ENCODE data around the gene H2AZ2.

The H2AZ2 gene

DNA sequence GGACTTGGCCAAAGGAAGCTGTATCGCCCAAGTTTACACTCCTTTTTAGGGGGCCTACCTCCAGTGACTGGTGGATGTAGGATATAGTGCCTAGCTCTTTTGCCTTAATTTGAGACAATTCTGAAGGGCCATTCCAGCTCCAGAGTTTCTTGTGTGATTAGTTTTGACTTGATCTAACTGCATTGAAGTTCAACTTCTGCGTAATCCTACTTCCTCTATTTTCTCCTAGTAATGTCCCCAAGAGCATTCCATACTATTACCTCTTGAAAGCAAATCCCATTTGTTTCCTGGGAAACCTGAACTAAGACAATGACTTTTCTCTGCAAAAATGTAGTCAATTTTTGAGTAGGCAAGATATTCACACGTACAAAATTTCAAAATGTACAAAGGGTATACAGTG lies 4.7 kb upstream of the H2AZ2 start:
- Histone ChIP-seq H2BK15ac (replicated peaks; ENCODE audit: low read depth) (no peak overlapping the region), H3K36me3 (ENCODE audit: control insufficient read depth, insufficient read depth, low read length) (no peaks in the 10 kb centered on the region), H3K4me3 (ENCODE audit: low read length) (no peak overlapping the region), H3K79me1 (ENCODE audit: low read length) (no peaks in the 10 kb centered on the region), H3K18ac (ENCODE audit: low read length) (no peak overlapping the region), H2BK5ac (ENCODE audit: low read length) (no peak overlapping the region), H3K23ac (ENCODE audit: low read length) (no peak overlapping the region), H3K4me1 (ENCODE audit: control insufficient read depth, low read depth, low read length) (no peaks in the 10 kb centered on the region), H4K8ac (ENCODE audit: low read depth, low read length) (no peak overlapping the region), H3K9ac (ENCODE audit: low read length) (no peak overlapping the region), H3K4ac (ENCODE audit: low read depth, low read length) (no peak overlapping the region), H3K4me2 (ENCODE audit: low read length) (no peak overlapping the region), H3K79me2 (ENCODE audit: control insufficient read depth, insufficient read depth, low read length) (no peaks in the 10 kb centered on the region), H2AK5ac (ENCODE audit: low read length) (no peak overlapping the region), H3K27ac (ENCODE audit: low read depth, low read length) (no peak overlapping the region), H2BK120ac (ENCODE audit: low read depth, low read length) (no peak overlapping the region), H3K56ac (ENCODE audit: low read length) (no peak overlapping the region), H3K27me3 (ENCODE audit: insufficient read depth, low read length, poor library complexity) (no peaks in the 10 kb centered on the region), H4K5ac (ENCODE audit: low read length) (no peak overlapping the region)
- WGBS (ENCODE audit: extremely low coverage, insufficient coverage, low lambda C conversion rate) = no CpG with 5 or more reads among the region's 3 CpGs
- DNase-seq = no peak

DNA sequence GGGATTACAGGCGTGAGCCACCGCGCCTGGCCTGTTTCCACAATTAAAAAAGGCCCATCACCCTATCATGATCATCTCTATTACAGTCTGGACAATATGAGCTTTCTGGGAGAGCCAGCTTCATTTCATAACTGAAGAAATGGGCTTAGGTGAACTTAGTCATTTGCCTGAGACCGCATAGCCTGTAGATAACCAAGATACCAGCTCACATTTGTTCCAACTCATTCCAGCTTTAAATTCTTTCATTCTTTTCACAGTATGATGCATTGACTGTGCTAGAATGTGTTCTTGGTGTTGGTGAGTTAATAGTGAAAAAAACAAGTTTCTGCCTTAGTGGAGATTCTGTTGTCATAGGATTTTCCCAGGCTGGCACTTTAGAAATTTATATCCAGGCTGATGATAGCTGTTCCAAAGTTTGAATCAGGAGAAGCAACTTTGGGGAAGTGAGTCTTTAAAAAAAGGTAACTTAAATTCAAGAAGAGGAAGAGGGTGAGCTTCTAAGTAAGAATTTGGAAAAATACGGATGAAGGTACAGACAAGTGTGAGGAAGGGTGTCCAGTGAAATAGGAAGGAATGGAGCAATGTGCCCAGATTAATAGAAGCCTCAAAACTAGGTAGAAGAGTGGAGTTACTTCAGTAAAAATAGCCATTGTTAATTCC lies 2.1 kb upstream of the H2AZ2 start:
- no peak overlapping the region for H3K4ac ChIP-seq (ENCODE audit: low read depth, low read length)
- H3K23ac ChIP-seq (ENCODE audit: low read length) = no peak overlapping the region
- H3K9ac ChIP-seq (ENCODE audit: low read length) = no peak overlapping the region
- H2BK5ac ChIP-seq (ENCODE audit: low read length) = no peak overlapping the region
- H2AK5ac ChIP-seq (ENCODE audit: low read length) = no peak overlapping the region
- no peaks in the 10 kb centered on the region for H3K27me3 ChIP-seq (ENCODE audit: insufficient read depth, low read length, poor library complexity)
- H3K36me3 ChIP-seq (ENCODE audit: control insufficient read depth, insufficient read depth, low read length) = no peaks in the 10 kb centered on the region
- DNase-seq = no peak
- no peak overlapping the region for H3K4me2 ChIP-seq (ENCODE audit: low read length)
- no peak overlapping the region for H2BK15ac ChIP-seq (replicated peaks; ENCODE audit: low read depth)
- no peak overlapping the region for H2BK120ac ChIP-seq (ENCODE audit: low read depth, low read length)
- WGBS (ENCODE audit: extremely low coverage, insufficient coverage, low lambda C conversion rate) = 100% methylated on average over 1 of the region's 5 CpGs
- peaks cover 20% of the 10 kb centered on the region for H3K79me2 ChIP-seq (ENCODE audit: control insufficient read depth, insufficient read depth, low read length)
- H3K4me3 ChIP-seq (ENCODE audit: low read length) = no peak overlapping the region
- no peak overlapping the region for H4K8ac ChIP-seq (ENCODE audit: low read depth, low read length)
- no peak overlapping the region for H4K5ac ChIP-seq (ENCODE audit: low read length)
- H3K79me1 ChIP-seq (ENCODE audit: low read length) = peaks cover 3% of the 10 kb centered on the region
- H3K27ac ChIP-seq (ENCODE audit: low read depth, low read length) = no peak overlapping the region
- no peaks in the 10 kb centered on the region for H3K4me1 ChIP-seq (ENCODE audit: control insufficient read depth, low read depth, low read length)
- H3K56ac ChIP-seq (ENCODE audit: low read length) = no peak overlapping the region
- H3K18ac ChIP-seq (ENCODE audit: low read length) = no peak overlapping the region

DNA sequence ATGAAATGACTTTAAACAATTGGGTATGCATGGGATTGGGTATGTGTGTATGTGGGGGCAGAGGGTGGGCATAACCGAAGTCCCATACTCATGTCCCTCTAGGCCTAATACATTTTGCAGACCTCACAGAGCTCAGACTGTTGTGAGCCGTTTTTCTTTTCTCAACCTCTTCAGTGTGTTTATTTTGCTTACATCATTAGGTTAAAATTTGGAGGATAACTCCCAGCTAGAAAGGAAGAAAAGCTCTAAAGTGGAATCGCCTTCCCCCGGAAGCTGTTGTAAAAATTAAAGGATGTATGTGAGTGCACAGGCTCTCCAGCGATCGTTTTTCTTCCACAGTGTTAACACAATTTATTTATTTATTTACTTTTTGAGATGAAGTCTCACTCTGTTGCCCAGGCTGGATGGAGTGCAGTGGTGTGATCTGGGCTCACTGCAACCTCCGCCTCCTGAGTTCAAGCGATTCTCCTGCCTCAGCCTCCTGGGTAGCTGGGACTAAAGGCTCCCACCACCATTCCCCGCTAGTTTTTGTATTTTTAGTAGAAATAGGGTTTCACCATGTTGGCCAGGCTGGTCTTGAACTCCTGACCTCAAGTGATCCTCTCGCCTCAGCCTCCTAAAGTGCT lies 1.5 kb upstream of the H2AZ2 start:
- peak overlapping the region; percentile 99 for H3K9ac ChIP-seq (ENCODE audit: low read length)
- no peak overlapping the region for H4K8ac ChIP-seq (ENCODE audit: low read depth, low read length)
- no CpG with 5 or more reads among the region's 10 CpGs for WGBS (ENCODE audit: extremely low coverage, insufficient coverage, low lambda C conversion rate)
- H3K27me3 ChIP-seq (ENCODE audit: insufficient read depth, low read length, poor library complexity) = no peaks in the 10 kb centered on the region
- H2BK5ac ChIP-seq (ENCODE audit: low read length) = no peak overlapping the region
- no peak overlapping the region for H4K5ac ChIP-seq (ENCODE audit: low read length)
- H3K4ac ChIP-seq (ENCODE audit: low read depth, low read length) = peak overlapping the region; percentile 78
- H3K36me3 ChIP-seq (ENCODE audit: control insufficient read depth, insufficient read depth, low read length) = no peaks in the 10 kb centered on the region
- H3K79me2 ChIP-seq (ENCODE audit: control insufficient read depth, insufficient read depth, low read length) = peaks cover 24% of the 10 kb centered on the region
- no peak overlapping the region for H3K18ac ChIP-seq (ENCODE audit: low read length)
- H3K4me1 ChIP-seq (ENCODE audit: control insufficient read depth, low read depth, low read length) = no peaks in the 10 kb centered on the region
- H3K79me1 ChIP-seq (ENCODE audit: low read length) = peaks cover 3% of the 10 kb centered on the region
- H2BK15ac ChIP-seq (replicated peaks; ENCODE audit: low read depth) = no peak overlapping the region
- no peak overlapping the region for H2BK120ac ChIP-seq (ENCODE audit: low read depth, low read length)
- no peak overlapping the region for H3K23ac ChIP-seq (ENCODE audit: low read length)
- H3K4me2 ChIP-seq (ENCODE audit: low read length) = peak overlapping the region; percentile 22
- DNase-seq = no peak
- H3K56ac ChIP-seq (ENCODE audit: low read length) = peak overlapping the region; percentile 99
- H3K27ac ChIP-seq (ENCODE audit: low read depth, low read length) = no peak overlapping the region
- H2AK5ac ChIP-seq (ENCODE audit: low read length) = no peak overlapping the region
- no peak overlapping the region for H3K4me3 ChIP-seq (ENCODE audit: low read length)

DNA sequence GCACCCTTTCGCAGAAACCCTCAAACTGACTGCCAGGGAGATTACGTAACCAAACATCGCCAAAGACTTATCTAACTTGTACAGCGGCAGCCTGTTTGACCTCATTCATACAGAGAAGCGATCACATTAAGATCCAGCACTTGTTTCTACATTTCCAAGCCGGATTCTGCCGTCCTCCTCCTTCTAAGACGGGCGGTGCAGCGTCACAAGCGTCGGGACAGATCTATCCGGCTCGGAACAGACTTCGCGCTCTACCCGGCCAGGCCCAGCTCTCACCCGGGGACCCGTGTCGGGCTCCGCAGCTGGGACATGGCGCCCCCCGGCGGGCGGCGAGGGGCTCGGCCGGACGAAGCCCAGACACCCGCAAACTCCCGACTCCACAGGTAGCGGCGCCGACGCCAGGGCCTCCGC lies 373 bp downstream of the H2AZ2 start:
- H3K56ac ChIP-seq (ENCODE audit: low read length) = peak overlapping the region; percentile 96
- peak; percentile 92 for DNase-seq
- peak overlapping the region; percentile 99 for H3K9ac ChIP-seq (ENCODE audit: low read length)
- no peak overlapping the region for H4K8ac ChIP-seq (ENCODE audit: low read depth, low read length)
- H4K5ac ChIP-seq (ENCODE audit: low read length) = no peak overlapping the region
- peaks cover 36% of the 10 kb centered on the region for H3K79me2 ChIP-seq (ENCODE audit: control insufficient read depth, insufficient read depth, low read length)
- H3K18ac ChIP-seq (ENCODE audit: low read length) = peak overlapping the region; percentile 95
- no peak overlapping the region for H2BK120ac ChIP-seq (ENCODE audit: low read depth, low read length)
- no peaks in the 10 kb centered on the region for H3K4me1 ChIP-seq (ENCODE audit: control insufficient read depth, low read depth, low read length)
- peak overlapping the region; percentile 95 for H3K4me3 ChIP-seq (ENCODE audit: low read length)
- H3K79me1 ChIP-seq (ENCODE audit: low read length) = peaks cover 3% of the 10 kb centered on the region
- no peaks in the 10 kb centered on the region for H3K36me3 ChIP-seq (ENCODE audit: control insufficient read depth, insufficient read depth, low read length)
- H3K4ac ChIP-seq (ENCODE audit: low read depth, low read length) = peak overlapping the region; percentile 94
- no CpG with 5 or more reads among the region's 36 CpGs for WGBS (ENCODE audit: extremely low coverage, insufficient coverage, low lambda C conversion rate)
- no peak overlapping the region for H3K23ac ChIP-seq (ENCODE audit: low read length)
- H3K27ac ChIP-seq (ENCODE audit: low read depth, low read length) = peak overlapping the region; percentile 94
- peak overlapping the region; percentile 75 for H3K4me2 ChIP-seq (ENCODE audit: low read length)
- no peak overlapping the region for H2BK5ac ChIP-seq (ENCODE audit: low read length)
- no peaks in the 10 kb centered on the region for H3K27me3 ChIP-seq (ENCODE audit: insufficient read depth, low read length, poor library complexity)
- H2BK15ac ChIP-seq (replicated peaks; ENCODE audit: low read depth) = no peak overlapping the region
- H2AK5ac ChIP-seq (ENCODE audit: low read length) = no peak overlapping the region

DNA sequence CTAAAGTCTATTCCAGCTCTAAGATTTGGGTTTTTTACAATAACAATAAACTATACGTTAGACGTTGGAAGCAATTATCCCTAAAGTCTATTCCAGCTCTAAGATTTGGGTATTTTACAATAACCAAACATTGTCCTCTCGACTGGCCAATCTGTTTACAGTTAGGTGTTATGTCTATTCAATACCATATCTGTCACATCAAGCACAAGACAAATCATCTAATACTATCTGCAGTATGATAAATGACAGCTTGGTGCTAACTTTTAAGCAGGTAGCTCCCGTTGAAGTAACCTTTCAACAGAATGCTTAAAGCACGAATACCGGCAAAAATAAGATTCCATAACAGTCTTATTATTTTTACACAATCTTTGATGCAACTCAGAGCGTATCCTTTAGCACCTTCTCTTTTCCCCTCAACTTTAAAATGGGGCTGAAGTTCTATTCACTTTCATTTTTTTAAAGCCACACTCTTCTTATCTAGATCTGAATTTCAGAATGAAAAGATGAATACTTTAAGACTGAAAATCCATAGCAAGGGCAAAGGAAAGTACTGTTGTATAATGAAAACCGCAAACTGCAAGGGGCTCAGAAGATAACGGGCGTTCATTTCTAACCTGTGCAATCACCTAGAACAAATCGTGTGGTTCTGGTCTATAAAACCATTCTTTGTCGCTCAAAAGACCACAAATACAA lies 925 bp downstream of the H2AZ2 start:
- no peak for DNase-seq
- peak overlapping the region; percentile 95 for H3K4me3 ChIP-seq (ENCODE audit: low read length)
- peaks cover 3% of the 10 kb centered on the region for H3K79me1 ChIP-seq (ENCODE audit: low read length)
- H3K9ac ChIP-seq (ENCODE audit: low read length) = peak overlapping the region; percentile 99
- H3K27me3 ChIP-seq (ENCODE audit: insufficient read depth, low read length, poor library complexity) = no peaks in the 10 kb centered on the region
- H3K56ac ChIP-seq (ENCODE audit: low read length) = peak overlapping the region; percentile 96
- H2AK5ac ChIP-seq (ENCODE audit: low read length) = no peak overlapping the region
- H2BK15ac ChIP-seq (replicated peaks; ENCODE audit: low read depth) = no peak overlapping the region
- peak overlapping the region; percentile 95 for H3K18ac ChIP-seq (ENCODE audit: low read length)
- no peak overlapping the region for H4K5ac ChIP-seq (ENCODE audit: low read length)
- H2BK5ac ChIP-seq (ENCODE audit: low read length) = no peak overlapping the region
- H2BK120ac ChIP-seq (ENCODE audit: low read depth, low read length) = no peak overlapping the region
- no peak overlapping the region for H3K23ac ChIP-seq (ENCODE audit: low read length)
- H3K36me3 ChIP-seq (ENCODE audit: control insufficient read depth, insufficient read depth, low read length) = no peaks in the 10 kb centered on the region
- no CpG with 5 or more reads among the region's 12 CpGs for WGBS (ENCODE audit: extremely low coverage, insufficient coverage, low lambda C conversion rate)
- H3K4me2 ChIP-seq (ENCODE audit: low read length) = peak overlapping the region; percentile 75
- H3K4ac ChIP-seq (ENCODE audit: low read depth, low read length) = peak overlapping the region; percentile 46
- peak overlapping the region; percentile 94 for H3K27ac ChIP-seq (ENCODE audit: low read depth, low read length)
- H4K8ac ChIP-seq (ENCODE audit: low read depth, low read length) = no peak overlapping the region
- H3K4me1 ChIP-seq (ENCODE audit: control insufficient read depth, low read depth, low read length) = no peaks in the 10 kb centered on the region
- peaks cover 40% of the 10 kb centered on the region for H3K79me2 ChIP-seq (ENCODE audit: control insufficient read depth, insufficient read depth, low read length)
